Erythroblast (primary cell): ENCODE measurements around the gene ZSWIM6.

Experiments
- DNase-seq, 2 experiments: peaks; one replicate each; lab custom pipeline; 2025; lab: John Stamatoyannopoulos, UW
- GATA1 ChIP-seq: IDR thresholded peaks from 2 replicates; pipeline ENCODE4 v1.6.1; 2011; ENCODE audit warnings: low read depth, mild to moderate bottlenecking, control low read depth, low read length, moderate library complexity
- POLR2A ChIP-seq: IDR thresholded peaks from 2 replicates; pipeline ENCODE4 v1.6.1; 2011; ENCODE audit warnings: mild to moderate bottlenecking, low read length

Gene ZSWIM6

GRCh38 chr5:61504143-61504770 is 172.2 kb downstream of the ZSWIM6 start:
- TF ChIP-seq POLR2A (no peak), GATA1 (no peak)
- no peak for DNase-seq

DNA sequence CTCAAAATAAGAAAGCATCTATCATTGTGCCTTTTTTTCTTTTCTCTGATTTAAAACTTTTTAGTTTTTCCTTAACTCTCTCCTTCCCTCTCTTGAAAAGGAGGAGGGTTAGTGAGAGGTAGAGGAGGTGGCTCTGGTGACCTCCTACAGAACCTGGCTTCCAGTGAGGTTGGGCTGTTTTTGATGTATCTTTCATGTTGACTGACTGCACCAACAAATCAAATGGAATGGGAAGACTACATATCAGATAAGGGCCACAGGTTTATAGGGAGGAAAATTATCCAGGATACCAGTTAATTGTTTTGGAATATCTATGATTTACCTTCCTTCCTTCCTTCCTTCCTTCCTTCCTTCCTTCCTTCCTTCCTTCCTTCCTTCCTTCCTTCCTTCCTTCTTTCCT is 173.2 kb downstream of the ZSWIM6 start:
- DNase-seq: no peak
- no peak for TF ChIP-seq GATA1
- no peak for TF ChIP-seq POLR2A

GRCh38 chr5:61507232-61507631 is 175.2 kb downstream of the ZSWIM6 start:
- DNase-seq: no peak
- TF ChIP-seq POLR2A (no peak), GATA1 (no peak)

GRCh38 chr5:61516946-61517345 is 184.9 kb downstream of the ZSWIM6 start:
- no peak for TF ChIP-seq POLR2A
- no peak for TF ChIP-seq GATA1
- DNase-seq: no peak

- DNase-seq: no peak
These were observed 187.7 kb downstream of the ZSWIM6 start for GRCh38 chr5:61519728-61520277.

DNA sequence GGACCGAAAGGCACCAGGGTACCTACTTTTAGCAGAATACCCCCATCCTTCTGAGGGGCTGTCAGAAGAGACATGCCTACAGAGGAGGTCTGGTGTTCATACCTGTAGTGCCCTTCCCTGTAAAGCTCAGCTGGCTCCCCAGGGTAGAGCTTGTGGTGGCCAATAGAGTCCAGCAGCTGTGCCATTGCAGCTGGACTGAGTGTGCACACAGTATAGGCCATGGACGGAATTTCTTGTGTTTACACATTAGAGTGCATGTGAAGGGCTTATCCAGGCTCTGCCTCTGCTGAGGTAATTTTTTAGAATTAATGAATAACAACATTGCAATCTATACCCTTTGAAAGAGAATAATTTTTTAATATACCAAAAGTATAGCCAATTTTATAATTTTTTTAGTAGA is 191.0 kb downstream of the ZSWIM6 start:
- no peak for DNase-seq
- TF ChIP-seq GATA1: no peak
- TF ChIP-seq POLR2A: no peak

More at GRCh38 chr5:61519728-61520277, 187.7 kb downstream of the ZSWIM6 start:
- no peak for TF ChIP-seq GATA1
- no peak for TF ChIP-seq POLR2A

GRCh38 chr5:61523997-61524396 is 191.9 kb downstream of the ZSWIM6 start:
- no peak for DNase-seq
- TF ChIP-seq GATA1: no peak
- TF ChIP-seq POLR2A: no peak

DNA sequence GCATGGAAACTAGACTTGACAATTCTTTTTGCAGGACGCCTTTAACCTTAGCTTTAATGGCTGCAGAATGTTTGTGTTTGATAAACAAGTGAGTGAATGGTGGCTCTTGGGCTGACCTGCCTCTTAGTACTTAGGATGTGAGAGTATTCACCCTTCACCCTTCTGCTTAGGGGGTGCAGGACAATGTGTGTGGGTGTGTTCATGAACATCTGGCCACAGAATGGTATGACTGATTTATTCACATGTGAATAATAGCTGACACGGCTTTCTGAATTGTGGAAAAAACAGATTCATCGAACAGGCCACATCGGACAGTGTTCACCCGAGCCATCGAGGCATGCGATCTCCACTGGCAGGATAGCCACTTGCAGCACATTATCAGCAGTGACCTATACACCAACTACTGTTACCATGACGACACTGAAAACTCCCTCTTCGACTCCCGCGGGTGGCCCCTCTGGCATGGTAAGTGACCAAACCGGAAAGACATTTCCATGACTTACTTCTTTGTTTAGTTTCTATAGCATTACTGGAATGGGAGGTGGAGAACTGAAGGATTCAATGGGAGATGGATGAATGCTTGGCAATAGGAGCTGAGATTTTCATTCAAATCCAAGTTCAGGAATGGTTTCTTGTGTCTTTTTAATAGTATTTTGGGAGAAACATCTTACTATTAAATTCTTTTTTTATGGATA is 193.6 kb downstream of the ZSWIM6 start:
- DNase-seq: no peak
- TF ChIP-seq GATA1: no peak
- TF ChIP-seq POLR2A: no peak

GRCh38 chr5:61526207-61526519 is 194.1 kb downstream of the ZSWIM6 start:
- no peak for DNase-seq
- TF ChIP-seq GATA1: no peak

DNA sequence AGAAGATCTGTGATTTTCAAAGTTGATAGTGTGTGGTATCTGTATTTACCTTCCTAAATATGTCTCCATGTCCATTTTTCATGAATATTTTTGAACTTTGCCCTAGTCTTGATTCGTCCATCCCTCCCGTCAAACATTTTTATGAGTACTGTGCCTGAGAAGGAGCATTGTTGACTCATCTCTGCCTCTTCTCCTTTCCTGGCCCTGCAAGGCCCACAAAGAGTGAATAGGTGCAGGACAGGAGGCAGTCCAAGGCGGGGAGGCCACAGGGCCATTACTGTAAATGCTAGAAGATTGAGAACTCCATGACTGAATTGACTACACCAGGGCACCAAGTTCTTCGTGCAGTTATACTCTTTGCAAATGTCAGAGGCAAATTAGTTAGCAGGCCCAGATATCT is 200.9 kb downstream of the ZSWIM6 start:
- TF ChIP-seq GATA1 (no peak), POLR2A (no peak)
- no peak for DNase-seq

DNA sequence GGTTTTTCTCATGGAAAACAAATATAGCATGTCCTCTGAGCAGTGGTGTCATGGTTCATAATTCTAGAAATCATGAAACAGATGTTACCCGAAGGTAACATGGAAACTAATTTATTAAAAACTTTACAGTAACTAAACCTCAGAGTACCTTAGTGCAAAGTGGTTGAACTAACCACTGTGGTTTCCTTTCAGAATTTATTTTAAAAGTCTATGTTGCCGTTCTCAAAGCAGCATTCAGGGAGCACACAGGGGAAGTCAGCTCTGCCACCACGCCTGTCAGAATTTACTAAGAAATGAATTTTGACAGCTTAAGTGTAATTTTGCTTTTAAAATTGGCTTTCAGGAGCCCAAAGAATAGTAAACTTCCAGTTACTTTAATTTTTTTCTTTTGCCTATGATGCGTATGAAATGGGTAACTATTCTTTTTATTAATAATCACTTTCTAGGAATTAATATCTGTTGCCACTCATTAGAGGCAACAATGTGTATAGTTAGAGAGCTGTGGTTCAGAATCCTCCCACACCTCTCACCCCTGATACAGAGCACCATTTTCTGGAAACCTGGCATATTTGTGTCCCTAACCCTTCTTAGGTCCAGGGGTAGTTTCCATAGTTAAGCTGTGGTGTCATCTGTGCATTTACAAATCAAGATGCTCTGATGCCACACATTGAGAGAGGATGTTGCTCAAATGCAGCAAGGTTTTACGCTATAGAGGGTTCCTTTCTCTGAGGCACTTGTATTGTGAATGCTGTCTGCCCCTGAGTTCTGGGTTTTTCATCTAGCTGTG is 202.6 kb downstream of the ZSWIM6 start:
- TF ChIP-seq GATA1 (no peak), POLR2A (no peak)
- no peak for DNase-seq

DNA sequence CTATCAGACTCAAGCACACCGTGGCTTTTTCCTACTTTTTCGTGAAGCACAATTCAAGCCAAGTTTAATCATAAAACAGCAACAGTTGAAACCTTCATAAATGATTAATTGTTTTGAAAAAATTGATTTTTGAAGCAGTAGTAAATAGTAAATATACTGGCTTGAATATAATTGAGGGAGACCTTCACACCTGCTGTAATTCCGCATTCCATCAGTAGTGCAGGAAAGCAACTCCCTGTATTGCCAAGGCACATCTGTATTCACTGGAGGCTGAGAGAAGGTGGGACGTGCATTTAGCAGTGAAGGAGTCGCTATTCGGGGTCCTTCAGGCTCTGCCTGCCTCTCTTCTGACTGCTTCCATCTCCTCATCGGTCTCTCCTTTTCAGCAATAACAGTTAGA is 203.8 kb downstream of the ZSWIM6 start:
- DNase-seq: no peak
- no peak for TF ChIP-seq GATA1
- no peak for TF ChIP-seq POLR2A

DNA sequence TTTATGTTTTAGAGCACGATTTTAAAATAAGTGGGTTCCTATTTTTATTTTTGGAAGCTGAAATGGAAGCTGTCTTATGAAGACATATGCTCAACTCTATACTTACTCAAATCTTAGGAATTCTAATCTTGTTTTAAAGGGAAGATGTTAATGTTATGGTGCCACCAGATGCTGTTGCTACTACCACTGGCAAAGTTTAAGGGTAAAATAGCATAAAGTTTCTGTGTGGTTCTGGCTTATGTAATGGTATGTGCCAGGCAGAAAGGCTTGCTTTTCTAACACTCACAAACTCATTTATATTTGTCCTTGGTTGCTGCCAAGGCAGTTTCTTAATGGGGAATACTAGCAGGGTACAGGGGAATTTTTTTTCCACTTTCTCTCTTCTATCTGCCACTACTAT is 204.9 kb downstream of the ZSWIM6 start:
- TF ChIP-seq POLR2A (no peak), GATA1 (no peak)
- no peak for DNase-seq
